ENCODE data around the gene GSC2. TPM values are rescaled to one million over a fixed set of nuclear protein-coding genes. Genes with fewer than 3 reads are reported as not detected.

GSC2 gene
- total RNA-seq, 4 donors from 2014 or later, result not detected

DNA sequence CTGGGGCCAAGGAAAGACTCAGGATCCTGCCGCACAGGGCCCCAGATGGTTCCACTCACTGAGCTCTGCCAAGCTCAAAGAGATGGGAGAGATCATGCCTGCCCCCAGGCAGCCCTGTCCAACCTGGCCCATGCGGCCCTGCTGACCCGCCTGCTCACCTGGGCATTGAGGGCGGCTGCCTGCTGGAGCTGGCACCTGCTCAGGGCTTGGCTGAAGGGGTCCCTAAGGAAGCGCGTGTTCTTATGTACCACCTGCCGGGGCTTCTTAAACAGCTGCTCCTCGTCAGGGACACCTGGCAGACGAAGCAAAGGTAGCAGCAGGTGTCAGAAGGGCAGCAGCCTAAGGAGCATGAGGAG lies 11.1 kb downstream of the GSC2 start:
- Histone ChIP-seq H3K4me1 (peaks cover 8 to 11% of the 10 kb centered on the region in 2 donors), H3K9me3 (no peaks in the 10 kb centered on the region), H3K4me3 (no peak overlapping the region), H3K27me3 (no peaks in the 10 kb centered on the region), H3K27ac (no peak overlapping the region), H3K36me3 (peaks cover 0 to 77% of the 10 kb centered on the region in 2 donors)
- DNase-seq (no peak), ATAC-seq (no peak)
- TF ChIP-seq POLR2A (IDR thresholded peaks at IDR 0.05), result no peak
- TF ChIP-seq, protein P1, sequence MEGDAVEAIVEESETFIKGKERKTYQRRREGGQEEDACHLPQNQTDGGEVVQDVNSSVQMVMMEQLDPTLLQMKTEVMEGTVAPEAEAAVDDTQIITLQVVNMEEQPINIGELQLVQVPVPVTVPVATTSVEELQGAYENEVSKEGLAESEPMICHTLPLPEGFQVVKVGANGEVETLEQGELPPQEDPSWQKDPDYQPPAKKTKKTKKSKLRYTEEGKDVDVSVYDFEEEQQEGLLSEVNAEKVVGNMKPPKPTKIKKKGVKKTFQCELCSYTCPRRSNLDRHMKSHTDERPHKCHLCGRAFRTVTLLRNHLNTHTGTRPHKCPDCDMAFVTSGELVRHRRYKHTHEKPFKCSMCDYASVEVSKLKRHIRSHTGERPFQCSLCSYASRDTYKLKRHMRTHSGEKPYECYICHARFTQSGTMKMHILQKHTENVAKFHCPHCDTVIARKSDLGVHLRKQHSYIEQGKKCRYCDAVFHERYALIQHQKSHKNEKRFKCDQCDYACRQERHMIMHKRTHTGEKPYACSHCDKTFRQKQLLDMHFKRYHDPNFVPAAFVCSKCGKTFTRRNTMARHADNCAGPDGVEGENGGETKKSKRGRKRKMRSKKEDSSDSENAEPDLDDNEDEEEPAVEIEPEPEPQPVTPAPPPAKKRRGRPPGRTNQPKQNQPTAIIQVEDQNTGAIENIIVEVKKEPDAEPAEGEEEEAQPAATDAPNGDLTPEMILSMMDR (IDR thresholded peaks at IDR 0.05 in 4 of 5, conservative IDR thresholded peaks at IDR 0.05 in 1 of 5), result no peak
- intact Hi-C loops (cut with DNase I; ENCODE audit: low total_unique reads), result no loop called here
- in situ Hi-C loops (cut with MboI; ENCODE audit: low sequenced_read_pairs in 4 of 4), result loop anchor here in 1 of 4 donors (25.0 kb wide), 1 partner anchor 498 kb away; no protein-coding TSS in a partner anchor

DNA sequence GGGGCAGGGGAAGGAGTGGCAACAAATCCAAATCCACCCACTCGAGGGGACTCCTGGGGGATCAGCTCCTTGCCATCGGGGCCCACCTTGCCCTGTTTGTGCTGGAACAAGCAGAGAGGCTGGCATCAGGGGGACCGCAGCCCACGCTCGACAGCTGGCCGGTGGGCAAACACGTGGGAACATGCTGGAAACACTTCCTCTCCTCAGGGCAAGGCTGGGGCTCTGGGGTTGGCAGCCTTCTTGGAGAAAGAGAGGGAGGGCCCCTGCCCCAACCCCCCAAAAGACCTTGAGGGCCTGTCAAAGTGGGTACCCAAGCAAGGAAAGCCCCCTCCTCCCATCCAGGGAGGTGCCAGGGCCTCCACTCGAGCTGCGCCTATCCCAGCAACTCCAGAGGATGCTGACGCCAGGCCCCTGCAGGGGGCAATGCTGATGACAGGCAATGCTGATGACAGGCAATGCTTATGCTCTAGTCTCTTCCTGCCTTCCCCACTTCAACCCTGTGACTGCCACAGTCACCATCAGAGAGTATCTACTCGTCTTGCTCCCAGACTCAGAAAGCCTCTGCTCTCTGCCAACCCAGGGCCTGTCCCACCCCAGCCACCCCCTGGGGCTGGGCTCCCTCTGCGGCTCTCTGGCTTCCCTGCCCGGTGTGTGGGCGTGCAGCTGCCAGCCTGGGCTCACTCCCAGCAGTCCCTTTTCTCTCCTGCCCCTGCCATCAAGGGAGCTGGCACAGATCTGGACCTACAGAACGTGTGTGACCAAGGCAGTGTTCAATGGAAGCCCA lies 11.7 kb downstream of the GSC2 start:
- intact Hi-C loops (cut with DNase I; ENCODE audit: low total_unique reads) (no loop called here), in situ Hi-C loops (cut with MboI; ENCODE audit: low sequenced_read_pairs in 4 of 4) (loop anchor here in 1 of 4 donors (25.0 kb wide), 1 partner anchor 499 kb away; no protein-coding TSS in a partner anchor)
- H3K27me3 ChIP-seq, result no peaks in the 10 kb centered on the region
- H3K9me3 ChIP-seq, result no peaks in the 10 kb centered on the region
- TF ChIP-seq POLR2A (IDR thresholded peaks at IDR 0.05), result no peak
- TF ChIP-seq, protein P1 (IDR thresholded peaks at IDR 0.05 in 4 of 5, conservative IDR thresholded peaks at IDR 0.05 in 1 of 5), result no peak
- no peak for DNase-seq
- peaks cover 2 to 5% of the 10 kb centered on the region in 2 donors for H3K4me1 ChIP-seq
- ATAC-seq, result no peak
- no peak overlapping the region for H3K4me3 ChIP-seq
- H3K36me3 ChIP-seq, result peaks cover 0 to 82% of the 10 kb centered on the region in 2 donors
- no peak overlapping the region for H3K27ac ChIP-seq

DNA sequence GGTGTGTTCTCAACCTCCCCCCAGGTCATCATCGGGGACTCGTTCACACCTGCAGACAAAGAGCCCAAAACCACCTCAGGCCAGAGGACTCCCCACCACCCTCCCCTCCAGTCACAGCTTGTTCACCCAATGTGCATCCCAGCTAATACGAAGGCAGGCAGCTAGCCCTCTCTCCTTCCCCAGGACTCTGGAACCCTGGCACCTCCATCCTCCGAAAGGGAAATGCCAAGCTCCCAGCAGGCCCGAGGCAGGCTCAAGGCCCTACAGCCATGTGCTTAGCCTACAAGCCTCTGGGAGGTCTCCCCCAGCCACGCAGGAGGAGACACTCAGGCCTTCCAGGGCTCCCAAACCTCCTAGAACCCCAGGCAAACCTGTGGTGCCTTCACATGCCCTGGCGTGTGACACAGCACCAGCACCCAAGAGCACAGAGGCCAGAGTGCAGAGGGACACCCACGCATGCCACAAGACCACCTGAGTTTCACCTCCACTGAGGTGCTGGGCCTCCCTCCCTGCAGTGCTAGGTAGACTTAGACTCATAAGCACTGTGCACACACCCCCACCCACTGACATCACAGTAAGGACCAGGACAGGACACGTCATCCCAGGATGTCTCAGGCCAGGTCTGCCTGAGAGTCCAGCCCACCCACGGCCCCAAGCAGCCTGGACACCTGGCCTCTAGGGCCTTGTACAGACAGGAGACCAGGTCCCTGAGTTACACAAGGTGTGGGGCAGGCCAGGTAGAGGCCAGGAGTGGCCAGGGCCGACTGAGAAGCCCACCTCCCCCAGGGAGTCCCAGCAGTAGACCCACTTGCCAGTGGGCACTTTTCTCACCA lies 12.5 kb downstream of the GSC2 start:
- Histone ChIP-seq H3K9me3 (no peaks in the 10 kb centered on the region), H3K36me3 (peaks cover 0 to 85% of the 10 kb centered on the region in 2 donors), H3K4me3 (no peak overlapping the region), H3K27me3 (no peaks in the 10 kb centered on the region), H3K27ac (no peak overlapping the region), H3K4me1 (peaks cover 0 to 3% of the 10 kb centered on the region in 2 donors)
- no peak for ATAC-seq
- TF ChIP-seq, protein P1 (IDR thresholded peaks at IDR 0.05 in 4 of 5, conservative IDR thresholded peaks at IDR 0.05 in 1 of 5), result no peak
- no peak for TF ChIP-seq POLR2A (IDR thresholded peaks at IDR 0.05)
- in situ Hi-C loops (cut with MboI; ENCODE audit: low sequenced_read_pairs in 4 of 4) (loop anchor here in 1 of 4 donors (25.0 kb wide), 1 partner anchor 500 kb away; no protein-coding TSS in a partner anchor), intact Hi-C loops (cut with DNase I; ENCODE audit: low total_unique reads) (no loop called here)
- no peak for DNase-seq

DNA sequence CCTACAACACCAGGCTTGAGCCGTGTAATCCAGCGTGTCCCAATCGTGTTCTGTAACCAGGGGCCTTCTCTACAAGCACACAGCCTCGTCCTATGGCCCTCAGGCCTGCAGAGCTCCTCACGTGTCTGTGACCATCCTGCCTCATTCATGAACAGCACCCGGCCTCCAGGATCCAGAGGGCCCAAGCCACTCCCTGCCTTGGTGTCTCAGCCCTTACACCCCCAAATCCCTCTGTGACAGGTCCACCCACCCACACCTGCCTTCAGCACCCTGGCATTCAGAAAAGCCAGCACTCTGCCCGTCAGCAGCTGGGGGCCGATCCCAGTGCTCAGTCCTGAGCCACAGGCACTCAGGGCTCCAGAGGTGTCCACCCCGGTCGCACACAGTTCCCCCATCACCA lies 13.2 kb downstream of the GSC2 start:
- H3K9me3 ChIP-seq, result no peaks in the 10 kb centered on the region
- intact Hi-C loops (cut with DNase I; ENCODE audit: low total_unique reads) (no loop called here), in situ Hi-C loops (cut with MboI; ENCODE audit: low sequenced_read_pairs in 4 of 4) (loop anchor here in 1 of 4 donors (25.0 kb wide), 1 partner anchor 500 kb away; no protein-coding TSS in a partner anchor)
- DNase-seq (no peak), ATAC-seq (no peak)
- H3K4me3 ChIP-seq, result no peak overlapping the region
- peak overlapping the region in 1 of 4 donors; percentile 75 for H3K27ac ChIP-seq
- H3K4me1 ChIP-seq, result peaks cover 0 to 3% of the 10 kb centered on the region in 2 donors
- no peaks in the 10 kb centered on the region for H3K27me3 ChIP-seq
- TF ChIP-seq, protein P1 (IDR thresholded peaks at IDR 0.05 in 4 of 5, conservative IDR thresholded peaks at IDR 0.05 in 1 of 5), result no peak
- TF ChIP-seq POLR2A (IDR thresholded peaks at IDR 0.05), result no peak
- H3K36me3 ChIP-seq, result peaks cover 0 to 78% of the 10 kb centered on the region in 2 donors
